Measurements from ENCODE around the gene FOXA1. TPM values are rescaled to one million over a fixed set of nuclear protein-coding genes. Genes with fewer than 3 reads are reported as not detected.

The FOXA1 gene
- total and polyA plus RNA-seq, 5 donors from 2014 or later, result 1.0 TPM; not detected in 4

Other genes with a start within 250 kb of the FOXA1 start
- gene TTC6, start 380 bp upstream of the FOXA1 start, total RNA-seq, result not detected
- gene TTC6, start 380 bp upstream of the FOXA1 start, polyA plus RNA-seq, result not detected

Measured in CD4-positive, CD25-positive, alpha-beta regulatory T cell (primary cell).